Measurements from ENCODE around the gene ABHD13. TPM values are rescaled to one million over a fixed set of nuclear protein-coding genes. Genes with fewer than 3 reads are reported as not detected.

Gene ABHD13
- total and polyA plus RNA-seq, 8 donors: 1.4 to 25.3 (median 5.5) TPM

DNA sequence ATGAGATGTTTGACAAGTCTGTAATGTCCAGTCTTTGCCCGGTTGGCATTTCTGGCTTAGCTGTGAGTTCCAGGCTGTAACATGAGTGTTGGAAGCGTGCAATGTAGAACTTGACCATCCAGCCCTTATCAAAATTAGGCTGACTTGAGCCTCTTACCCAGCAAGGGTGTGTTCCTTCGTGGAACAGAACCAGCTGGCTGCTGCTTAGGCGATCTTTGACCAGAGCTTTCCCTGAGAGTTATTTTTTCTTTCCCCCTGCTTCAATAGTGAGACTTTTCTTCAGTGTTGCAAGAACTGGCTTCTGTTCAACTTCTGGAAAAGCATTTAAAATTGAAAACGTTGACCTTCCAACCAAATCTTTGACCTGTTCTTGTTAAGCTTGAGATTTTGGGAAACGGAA lies 57.9 kb downstream of the ABHD13 start:
- peak; percentile 12 to 31 for DNase-seq
- TF ChIP-seq POLR2AphosphoS5 (IDR thresholded peaks at IDR 0.05) (peak in 1 of 3 donors; percentile 17), POLR2A (IDR thresholded peaks at IDR 0.05) (no peak)
- TF ChIP-seq, protein P1, sequence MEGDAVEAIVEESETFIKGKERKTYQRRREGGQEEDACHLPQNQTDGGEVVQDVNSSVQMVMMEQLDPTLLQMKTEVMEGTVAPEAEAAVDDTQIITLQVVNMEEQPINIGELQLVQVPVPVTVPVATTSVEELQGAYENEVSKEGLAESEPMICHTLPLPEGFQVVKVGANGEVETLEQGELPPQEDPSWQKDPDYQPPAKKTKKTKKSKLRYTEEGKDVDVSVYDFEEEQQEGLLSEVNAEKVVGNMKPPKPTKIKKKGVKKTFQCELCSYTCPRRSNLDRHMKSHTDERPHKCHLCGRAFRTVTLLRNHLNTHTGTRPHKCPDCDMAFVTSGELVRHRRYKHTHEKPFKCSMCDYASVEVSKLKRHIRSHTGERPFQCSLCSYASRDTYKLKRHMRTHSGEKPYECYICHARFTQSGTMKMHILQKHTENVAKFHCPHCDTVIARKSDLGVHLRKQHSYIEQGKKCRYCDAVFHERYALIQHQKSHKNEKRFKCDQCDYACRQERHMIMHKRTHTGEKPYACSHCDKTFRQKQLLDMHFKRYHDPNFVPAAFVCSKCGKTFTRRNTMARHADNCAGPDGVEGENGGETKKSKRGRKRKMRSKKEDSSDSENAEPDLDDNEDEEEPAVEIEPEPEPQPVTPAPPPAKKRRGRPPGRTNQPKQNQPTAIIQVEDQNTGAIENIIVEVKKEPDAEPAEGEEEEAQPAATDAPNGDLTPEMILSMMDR (IDR thresholded peaks at IDR 0.05): no peak
- intact Hi-C loops (cut with DNase I; ENCODE audit: low total_unique reads): no loop called here
- Histone ChIP-seq H3K9me3 (no peaks in the 10 kb centered on the region), H3K4me3 (no peak overlapping the region), H3K36me3 (no peaks in the 10 kb centered on the region), H3K27me3 (no peaks in the 10 kb centered on the region), H3K27ac (no peak overlapping the region), H3K4me1 (peaks cover 0 to 6% (median 2%) of the 10 kb centered on the region in 4 donors)
- WGBS, 5 donors: 21 to 39% (median 29%) methylated on average over 6 of the region's 6 CpGs

DNA sequence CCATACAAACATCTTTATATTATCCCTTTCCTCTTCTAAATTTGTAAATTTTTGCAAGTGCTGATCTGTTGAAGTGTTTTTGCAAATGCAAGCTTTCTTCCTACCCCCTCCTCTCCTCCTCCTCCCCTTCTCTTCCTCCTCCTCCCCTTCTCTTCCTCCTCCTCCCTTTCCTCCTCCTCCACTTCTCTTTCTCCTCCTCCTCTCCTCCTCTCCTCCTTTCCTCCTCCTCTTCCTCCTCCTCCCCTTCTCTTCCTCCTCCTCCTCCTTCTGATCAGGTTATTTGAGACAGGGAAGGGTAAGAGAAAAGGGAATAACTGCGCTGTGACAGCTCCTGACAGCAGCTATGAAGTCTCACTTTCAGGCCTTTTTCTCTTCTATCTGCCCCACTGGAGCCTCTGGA lies 60.3 kb downstream of the ABHD13 start:
- DNase-seq: no peak
- Histone ChIP-seq H3K27ac (no peak overlapping the region), H3K36me3 (no peaks in the 10 kb centered on the region), H3K9me3 (no peaks in the 10 kb centered on the region), H3K4me1 (peaks cover 0 to 6% (median 2%) of the 10 kb centered on the region in 4 donors), H3K4me3 (no peak overlapping the region), H3K27me3 (no peaks in the 10 kb centered on the region)
- 89 to 97% (median 96%) methylated on average over 1 of the region's 1 CpG for WGBS, 5 donors
- TF ChIP-seq POLR2AphosphoS5 (IDR thresholded peaks at IDR 0.05) (no peak), POLR2A (IDR thresholded peaks at IDR 0.05) (no peak), EP300 (IDR thresholded peaks at IDR 0.05) (no peak)
- TF ChIP-seq, protein P1 (IDR thresholded peaks at IDR 0.05): no peak
- intact Hi-C loops (cut with DNase I; ENCODE audit: low total_unique reads): no loop called here

DNA sequence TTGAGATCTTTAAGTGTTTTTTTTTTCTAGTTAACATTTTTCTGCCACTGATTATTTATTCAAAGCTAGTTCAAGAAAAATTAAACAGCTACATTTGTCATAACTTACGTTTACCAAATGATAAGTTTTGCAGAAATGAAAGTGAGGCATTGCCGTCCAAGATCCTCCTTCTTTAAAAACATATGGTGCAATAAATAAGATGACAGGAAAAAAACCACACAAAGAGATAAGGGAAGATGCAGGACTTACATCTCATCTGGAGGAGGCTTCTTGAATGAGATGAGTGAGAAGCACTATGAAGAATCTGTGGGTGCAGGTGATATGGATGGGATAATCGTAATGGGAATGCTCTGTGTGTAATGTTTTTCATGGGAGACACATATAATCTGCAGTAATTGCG lies 63.7 kb downstream of the ABHD13 start:
- Histone ChIP-seq H3K9me3 (no peaks in the 10 kb centered on the region), H3K36me3 (no peaks in the 10 kb centered on the region), H3K4me1 (no peaks in the 10 kb centered on the region), H3K27me3 (no peaks in the 10 kb centered on the region), H3K27ac (no peak overlapping the region), H3K4me3 (no peak overlapping the region)
- intact Hi-C loops (cut with DNase I; ENCODE audit: low total_unique reads): no loop called here
- DNase-seq: no peak
- WGBS, 5 donors: 64 to 65% (median 64%) methylated on average over 4 of the region's 4 CpGs
- TF ChIP-seq, protein P1 (IDR thresholded peaks at IDR 0.05): no peak
- no peak for TF ChIP-seq POLR2A (IDR thresholded peaks at IDR 0.05)
- TF ChIP-seq POLR2AphosphoS5 (IDR thresholded peaks at IDR 0.05): no peak
- TF ChIP-seq EP300 (IDR thresholded peaks at IDR 0.05): no peak

DNA sequence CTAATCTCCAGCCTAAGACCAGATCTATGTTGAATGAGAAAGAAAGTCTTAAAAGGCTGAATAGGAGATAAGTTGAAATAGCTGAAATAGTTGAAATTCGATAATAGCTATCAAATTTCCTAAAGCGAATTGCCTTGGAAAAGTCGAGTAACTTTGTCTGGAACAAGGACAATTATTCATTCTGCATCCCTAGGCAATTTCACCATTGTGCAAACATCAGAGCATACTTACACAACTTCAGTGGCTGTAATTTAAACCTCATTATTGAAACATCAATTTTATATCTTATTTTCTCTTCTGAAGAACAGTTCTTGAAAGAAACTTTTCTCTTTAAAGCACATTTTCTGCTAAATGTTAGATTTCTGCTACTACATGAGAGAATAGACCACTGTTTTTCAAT lies 64.9 kb downstream of the ABHD13 start:
- Histone ChIP-seq H3K36me3 (no peaks in the 10 kb centered on the region), H3K4me1 (no peaks in the 10 kb centered on the region), H3K27ac (no peak overlapping the region), H3K4me3 (no peak overlapping the region), H3K27me3 (no peaks in the 10 kb centered on the region), H3K9me3 (no peaks in the 10 kb centered on the region)
- intact Hi-C loops (cut with DNase I; ENCODE audit: low total_unique reads): no loop called here
- 49 to 82% (median 67%) methylated on average over 3 of the region's 3 CpGs for WGBS, 5 donors
- TF ChIP-seq EP300 (IDR thresholded peaks at IDR 0.05): no peak
- TF ChIP-seq, protein P1 (IDR thresholded peaks at IDR 0.05): no peak
- no peak for TF ChIP-seq POLR2AphosphoS5 (IDR thresholded peaks at IDR 0.05)
- no peak for TF ChIP-seq POLR2A (IDR thresholded peaks at IDR 0.05)
- no peak for DNase-seq

Other genes with a start within 250 kb of the ABHD13 start
- gene LIG4, start 2.9 kb upstream of the ABHD13 start, total RNA-seq: 10 to 100 TPM in 2 of 5 donors, 1 to 10 TPM in 2, not detected in 1; 7.6 to 13.9 (median 11.0) TPM
- 1 to 10 TPM; 4.0 to 5.8 (median 4.3) TPM for gene LIG4, start 2.9 kb upstream of the ABHD13 start, polyA plus RNA-seq
- 10 to 100 TPM in 1 of 5 donors, 1 to 10 TPM in 3, under 1 TPM in 1; 0.89 to 12.3 (median 3.5) TPM for gene TNFSF13B, start 51.3 kb downstream of the ABHD13 start, total RNA-seq
- gene TNFSF13B, start 51.3 kb downstream of the ABHD13 start, polyA plus RNA-seq: 10 to 100 TPM in 1 of 3 donors, 1 to 10 TPM in 2; 2.0 to 11.0 (median 2.8) TPM